GM21447 (cell line): ENCODE measurements around the gene CNKSR2.
A peak's percentile ranks its signal among the peaks of the same experiment; 100 is the strongest.
"Not testable (repeated sequence)": the region's sequence is repeated elsewhere in the genome, so short reads cannot be mapped to it uniquely, and the experiment has no call there.

Experiments used
- ATAC-seq: cut with Tn5 transposase; IDR thresholded peaks from one replicate; pipeline ENCODE4 v1.9.1; 2021; ENCODE audit not compliant: unreplicated experiment

The CNKSR2 gene

DNA sequence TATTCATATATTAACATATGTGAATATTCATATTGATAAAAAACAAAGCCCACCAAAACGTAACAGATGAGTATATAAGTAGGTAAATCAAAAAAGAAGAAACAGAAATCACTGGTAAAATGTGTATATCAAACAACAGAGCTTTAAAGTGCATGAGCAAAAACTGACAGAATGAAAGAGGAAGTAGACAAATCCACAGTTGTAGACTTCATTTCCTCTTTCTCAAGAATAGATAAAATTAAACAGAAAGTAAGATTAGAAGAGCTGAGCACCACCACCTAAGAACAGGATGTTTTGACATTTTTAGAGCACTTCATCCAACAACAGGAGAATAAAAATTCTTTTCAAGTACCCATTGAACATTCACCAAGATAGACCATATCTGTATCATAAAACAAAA lies 64.6 kb downstream of the CNKSR2 start:
- peak; percentile 98 for ATAC-seq

DNA sequence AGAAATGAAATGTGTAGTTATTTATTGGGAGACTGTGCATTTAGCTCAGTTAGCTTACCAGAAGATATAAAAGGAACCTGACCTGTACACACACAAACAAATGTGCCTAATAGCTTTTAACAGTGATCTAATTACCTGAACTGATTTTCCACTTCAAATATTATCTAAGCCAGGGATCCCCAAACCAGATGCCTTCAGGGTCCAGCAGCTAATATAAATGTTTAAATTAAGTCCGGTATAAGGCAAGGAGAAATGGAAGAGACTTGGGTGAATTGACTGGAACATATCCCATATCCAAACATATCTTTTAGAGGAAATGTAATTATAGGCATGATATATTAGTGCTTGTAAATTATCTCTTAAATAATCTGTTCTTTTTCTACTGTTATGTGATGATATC lies 66.7 kb downstream of the CNKSR2 start:
- no peak for ATAC-seq

DNA sequence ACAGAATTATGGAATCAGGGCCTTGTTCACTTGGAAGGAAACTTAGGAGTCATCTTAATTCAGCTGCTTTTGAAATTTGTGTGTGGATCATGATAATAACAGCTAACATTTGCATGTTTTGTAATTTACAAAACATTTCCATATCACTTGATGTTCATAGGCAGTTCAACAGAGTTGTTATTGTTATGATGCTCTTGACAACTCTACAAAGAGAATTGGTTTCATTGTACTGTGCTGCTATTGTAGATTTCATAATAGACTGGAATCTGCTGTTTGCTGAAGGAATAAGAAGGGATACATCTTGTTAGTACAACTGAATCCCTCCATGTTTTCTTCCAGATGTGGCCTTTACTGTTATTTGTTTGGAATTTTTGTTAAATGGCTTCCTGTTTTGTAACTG lies 83.5 kb downstream of the CNKSR2 start:
- ATAC-seq = no peak

DNA sequence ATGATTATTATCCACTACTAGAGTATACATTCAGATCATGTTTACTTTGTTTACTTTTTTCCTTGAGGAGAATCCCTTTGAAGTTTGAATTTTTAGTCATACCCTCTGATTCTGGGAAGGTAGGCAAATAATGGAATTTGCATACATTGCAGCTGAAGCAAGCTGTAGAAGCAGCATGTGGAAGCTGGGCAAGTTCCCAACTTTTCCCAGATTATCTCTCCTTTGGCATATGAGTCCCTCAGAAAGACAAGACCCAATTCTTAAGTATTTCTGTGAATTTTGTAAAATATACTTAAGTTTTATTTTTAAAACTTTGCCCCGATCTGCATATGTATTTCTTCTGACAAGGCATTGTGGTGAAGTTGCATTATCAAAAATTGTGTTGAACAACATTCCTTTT lies 94.9 kb downstream of the CNKSR2 start:
- ATAC-seq = no peak

DNA sequence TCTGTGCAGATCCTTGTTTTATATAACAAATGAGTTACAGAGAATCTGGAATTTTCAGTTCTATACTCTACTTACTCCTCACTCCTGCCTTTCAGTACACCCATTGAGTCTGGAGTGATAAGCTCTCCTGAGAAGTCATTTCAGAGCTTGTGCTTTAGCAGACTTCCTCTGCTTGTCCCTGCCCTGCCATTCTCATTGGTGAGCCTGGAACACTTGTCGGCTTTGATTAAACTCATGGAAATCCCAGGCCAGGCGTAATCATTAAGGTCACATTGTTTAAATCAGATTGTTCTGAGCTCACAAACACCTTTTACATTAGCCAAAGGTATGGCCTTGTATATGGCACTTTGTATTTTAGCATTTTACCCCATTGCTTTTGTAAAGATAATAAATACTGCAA lies 102.7 kb downstream of the CNKSR2 start:
- no peak for ATAC-seq

DNA sequence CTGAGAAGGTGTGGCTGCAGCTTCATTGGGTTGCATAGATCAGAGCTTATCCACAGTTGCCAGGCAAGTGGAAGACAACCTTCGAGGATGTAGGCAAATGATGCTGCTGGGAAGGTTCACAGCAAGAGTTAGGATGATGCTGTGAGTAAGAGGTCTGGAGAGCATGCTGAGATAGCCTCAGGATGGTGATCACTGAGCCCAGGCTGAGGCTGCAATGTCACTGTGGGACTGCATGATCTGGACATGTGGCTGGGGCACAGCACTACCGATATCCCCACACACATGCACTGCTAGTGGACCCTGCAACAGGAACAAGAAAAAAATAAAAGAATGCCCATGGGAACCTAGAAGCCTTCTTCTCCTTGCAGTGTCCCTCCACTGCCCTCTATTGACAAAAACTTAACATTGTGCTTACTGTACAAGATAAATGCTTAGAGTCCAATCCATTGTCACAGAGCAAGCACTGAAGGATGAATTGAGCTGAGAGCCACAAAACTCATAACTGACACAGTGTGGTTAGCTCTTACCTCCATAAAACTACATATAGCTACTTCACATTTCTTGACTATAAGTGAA lies 105.6 kb downstream of the CNKSR2 start:
- ATAC-seq = peak; percentile 89

DNA sequence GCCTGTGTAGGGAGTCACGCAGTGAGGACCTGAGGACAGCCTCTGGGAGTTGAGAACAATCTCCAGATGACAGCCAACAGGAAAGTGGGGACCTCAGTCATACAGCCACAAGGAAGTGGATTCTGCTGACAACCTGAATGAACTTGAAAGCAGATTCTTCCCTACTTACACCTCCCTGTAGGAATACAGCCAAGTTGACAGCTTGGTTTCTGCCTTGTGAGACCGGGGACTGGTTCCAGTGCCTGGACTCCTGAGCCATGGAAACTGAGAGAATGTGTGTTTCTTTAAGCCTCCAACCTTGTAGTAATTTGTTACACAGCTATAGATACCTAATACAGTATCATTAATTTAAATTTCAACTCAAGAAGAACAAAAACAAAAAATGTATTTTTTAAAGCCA lies 107.5 kb downstream of the CNKSR2 start:
- ATAC-seq = no peak

DNA sequence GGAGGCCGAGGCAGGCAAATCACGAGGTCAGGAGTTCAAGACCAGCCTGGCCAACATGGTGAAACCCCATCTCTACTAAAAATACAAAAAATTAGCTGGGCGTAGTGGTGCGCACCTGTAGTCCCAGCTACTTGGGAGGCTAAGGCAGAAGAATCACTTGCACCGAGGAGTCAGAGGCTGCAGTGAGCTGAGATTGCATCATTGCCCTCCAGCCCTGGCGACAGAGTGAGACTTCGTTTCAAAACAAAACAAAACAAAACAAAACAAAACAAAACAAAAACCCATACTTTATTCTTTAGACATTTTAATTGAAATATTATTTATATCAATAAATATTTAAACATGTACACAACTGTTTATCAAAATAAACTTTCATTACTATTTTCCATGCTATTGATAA lies 109.8 kb downstream of the CNKSR2 start:
- not testable (repeated sequence) for ATAC-seq

DNA sequence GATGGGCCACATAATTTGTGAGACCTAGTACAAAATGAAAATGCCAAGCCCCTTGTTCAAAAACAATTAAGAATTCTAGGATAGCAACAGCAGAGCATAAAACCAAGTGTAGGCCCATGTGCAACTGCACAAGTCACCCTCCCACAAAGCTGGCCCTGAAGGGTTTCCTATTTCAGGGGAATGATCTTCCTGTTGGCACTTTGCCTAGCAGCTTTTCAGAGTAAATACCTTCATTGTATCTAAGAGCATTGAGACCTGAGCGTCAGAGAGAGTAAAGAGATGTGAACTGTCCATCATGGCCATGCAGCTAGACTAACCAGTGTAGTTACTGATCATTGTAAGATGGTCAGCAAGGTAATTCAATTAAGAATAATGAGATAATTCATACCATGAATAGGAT lies 113.6 kb downstream of the CNKSR2 start:
- no peak for ATAC-seq

DNA sequence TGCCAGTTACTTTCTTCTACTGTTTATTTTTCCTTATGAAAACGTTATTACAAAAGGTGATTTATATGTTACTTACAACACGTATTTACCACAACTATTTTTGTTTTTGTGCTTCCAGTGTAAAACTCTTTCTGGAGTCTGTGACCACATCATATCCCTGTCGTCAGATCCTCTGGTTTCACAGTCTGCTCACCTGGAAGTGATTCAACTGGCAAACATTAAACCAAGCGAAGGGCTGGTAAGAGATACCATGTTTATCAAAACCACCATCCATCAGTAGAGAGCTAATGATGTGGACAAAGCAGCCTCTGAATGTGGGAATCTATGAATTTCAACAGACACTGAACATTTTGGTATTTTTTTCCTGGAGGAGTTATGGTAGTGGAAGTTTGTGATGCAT lies 116.1 kb downstream of the CNKSR2 start:
- no peak for ATAC-seq

DNA sequence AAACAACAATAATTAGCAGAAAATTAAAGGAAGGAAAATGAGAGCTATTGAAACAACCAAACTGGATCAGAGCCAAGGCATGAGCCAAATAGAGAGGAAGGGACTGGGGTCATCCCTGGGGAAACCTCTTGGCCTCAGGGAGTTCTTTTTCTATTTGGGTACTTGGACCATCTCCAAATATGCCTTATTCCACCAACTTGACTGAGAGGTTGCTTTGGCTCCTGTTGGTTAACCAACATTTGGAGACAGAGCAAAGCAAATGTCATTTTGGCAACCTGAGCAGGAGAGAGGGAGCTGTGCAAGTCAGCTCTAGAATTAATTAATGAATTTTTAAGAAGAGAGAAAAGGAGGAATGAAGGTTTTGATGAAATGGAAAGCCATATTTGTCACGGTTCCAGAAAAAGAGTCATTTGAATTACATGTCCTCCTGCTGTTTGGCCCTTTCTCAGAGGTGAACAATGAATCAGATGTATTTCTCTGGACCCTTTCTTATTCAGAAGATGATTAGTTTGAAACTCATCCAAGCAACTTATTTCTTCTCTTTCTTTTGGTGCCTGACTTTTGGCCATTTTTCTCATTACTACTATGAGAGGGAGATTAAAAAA lies 119.1 kb downstream of the CNKSR2 start:
- no peak for ATAC-seq

DNA sequence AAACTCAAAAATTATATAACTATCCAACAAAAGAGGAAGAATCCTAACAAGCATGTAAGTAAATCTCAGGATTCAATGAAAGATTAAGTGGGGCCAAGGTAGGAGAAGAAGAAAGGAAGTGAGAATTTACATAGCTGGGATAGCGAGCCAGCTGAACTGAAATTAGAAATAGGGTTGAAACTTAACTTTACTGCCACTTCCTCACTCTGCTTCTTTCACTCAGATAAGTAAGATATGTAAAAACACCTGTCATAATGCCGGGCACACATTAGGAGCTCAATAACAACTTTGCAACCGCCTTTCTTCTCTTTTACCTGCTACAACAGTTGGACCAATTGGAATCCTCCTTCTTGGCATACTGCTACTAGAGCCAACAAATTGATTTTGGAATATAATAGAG lies 129.4 kb downstream of the CNKSR2 start:
- ATAC-seq = no peak

DNA sequence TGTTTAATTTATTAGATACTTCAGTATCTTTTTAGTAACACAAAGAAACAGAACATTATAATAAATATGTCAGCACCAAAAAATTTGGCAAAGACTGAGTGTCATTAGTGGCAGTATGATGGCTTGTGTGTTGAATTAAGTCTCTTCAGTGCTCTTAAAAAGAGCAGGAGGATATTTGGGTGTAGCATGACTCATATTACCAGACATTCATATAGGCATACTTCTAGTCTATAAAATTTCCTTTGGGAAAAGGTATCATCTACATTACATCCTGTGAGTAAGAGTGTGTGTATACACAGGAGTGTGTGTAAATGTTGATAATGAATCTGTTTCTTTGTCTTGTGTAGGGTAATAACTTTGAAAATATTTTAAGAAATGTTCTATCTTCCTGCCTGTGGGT lies 135.7 kb downstream of the CNKSR2 start:
- no peak for ATAC-seq

DNA sequence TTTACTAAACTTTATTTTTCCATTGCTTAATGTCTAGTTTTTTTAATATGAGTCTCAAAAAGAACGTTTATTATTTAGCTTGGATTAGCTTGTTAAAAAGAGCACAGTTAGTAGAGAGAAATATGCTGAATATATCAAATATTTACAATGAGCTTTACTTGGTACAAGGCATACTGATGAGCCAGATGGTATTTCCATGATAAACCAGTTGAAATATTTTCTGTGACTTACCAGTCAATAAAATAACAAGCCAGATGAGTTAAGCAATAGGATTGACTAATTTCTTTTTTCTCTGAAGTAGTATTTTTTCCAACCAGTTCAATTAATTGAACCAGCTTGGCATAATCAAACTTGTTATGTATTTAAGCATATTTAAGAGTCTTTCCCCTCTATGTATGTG lies 149.8 kb downstream of the CNKSR2 start:
- ATAC-seq = no peak

DNA sequence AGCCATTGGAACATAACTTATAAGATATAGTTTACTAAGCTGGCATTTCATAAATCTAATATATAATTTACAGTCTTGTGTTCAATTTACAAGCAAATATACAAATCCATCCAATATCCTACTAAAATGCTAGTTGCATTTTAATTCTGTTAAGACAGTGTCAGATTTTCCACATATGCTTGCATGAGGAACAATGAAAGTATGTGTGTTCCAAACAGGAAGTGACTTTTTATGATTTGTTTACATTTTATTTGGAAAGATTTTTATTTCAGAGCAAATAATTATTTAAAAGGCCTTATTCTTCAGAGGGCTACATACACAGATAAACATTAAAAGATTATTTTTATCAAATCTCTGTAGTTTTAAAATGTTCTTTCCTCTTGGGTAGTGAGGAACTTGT lies 153.9 kb downstream of the CNKSR2 start:
- ATAC-seq = no peak

DNA sequence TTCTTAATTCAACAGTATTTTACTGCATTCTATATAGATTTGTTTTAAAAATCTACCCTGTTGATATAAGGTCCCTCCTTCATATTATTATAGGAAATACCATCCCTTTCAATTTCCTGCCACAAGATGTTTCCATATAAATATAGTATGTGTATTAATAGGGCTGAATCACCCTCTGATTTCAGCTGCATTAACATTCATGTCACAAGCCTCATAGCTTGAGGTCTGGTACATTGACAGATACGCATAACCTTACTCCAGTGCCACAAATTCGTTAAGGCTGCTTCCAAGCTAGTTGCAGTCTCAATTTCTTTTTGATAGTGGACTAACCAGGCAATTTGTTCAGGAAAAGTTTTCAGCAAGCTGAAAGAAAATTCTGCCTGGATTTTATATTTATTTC lies 155.6 kb downstream of the CNKSR2 start:
- ATAC-seq = no peak

DNA sequence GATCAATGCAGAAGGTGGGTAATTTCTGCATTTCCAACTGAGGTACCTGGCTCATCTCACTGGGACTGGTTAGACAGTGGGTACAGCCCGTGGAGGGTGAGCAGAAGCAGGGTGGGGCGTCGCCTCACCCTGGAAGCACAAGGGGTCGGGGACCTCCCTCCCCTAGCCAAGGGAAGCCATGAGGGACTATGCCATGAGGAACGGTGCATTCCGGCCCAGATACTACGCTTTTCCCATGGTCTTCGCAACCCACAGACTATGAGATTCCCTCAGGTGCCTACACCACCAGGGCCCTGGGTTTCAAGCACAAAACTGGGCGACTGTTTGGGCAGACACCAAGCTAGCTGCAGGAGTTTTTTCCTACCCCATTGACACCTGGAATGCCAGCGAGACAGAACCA lies 170.4 kb downstream of the CNKSR2 start:
- ATAC-seq = not testable (repeated sequence)

DNA sequence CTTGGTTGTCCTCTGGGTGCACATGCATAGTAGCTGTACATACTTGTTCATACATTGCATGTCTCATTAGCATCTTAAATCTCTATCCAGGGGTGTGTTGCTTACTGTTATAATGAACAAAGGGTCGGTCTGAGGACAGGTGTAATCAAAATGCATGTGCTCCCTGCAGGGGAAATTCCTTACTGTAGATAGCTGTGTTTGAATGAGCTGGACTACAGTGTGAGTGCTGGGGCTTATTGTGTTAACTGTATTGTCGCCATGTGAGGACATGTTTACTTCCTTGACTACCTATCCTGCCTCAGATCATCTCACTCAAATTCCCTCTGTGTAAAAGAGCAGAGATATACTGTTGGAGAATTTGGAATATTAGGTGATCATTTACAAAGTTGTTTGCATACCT lies 185.2 kb downstream of the CNKSR2 start:
- no peak for ATAC-seq

DNA sequence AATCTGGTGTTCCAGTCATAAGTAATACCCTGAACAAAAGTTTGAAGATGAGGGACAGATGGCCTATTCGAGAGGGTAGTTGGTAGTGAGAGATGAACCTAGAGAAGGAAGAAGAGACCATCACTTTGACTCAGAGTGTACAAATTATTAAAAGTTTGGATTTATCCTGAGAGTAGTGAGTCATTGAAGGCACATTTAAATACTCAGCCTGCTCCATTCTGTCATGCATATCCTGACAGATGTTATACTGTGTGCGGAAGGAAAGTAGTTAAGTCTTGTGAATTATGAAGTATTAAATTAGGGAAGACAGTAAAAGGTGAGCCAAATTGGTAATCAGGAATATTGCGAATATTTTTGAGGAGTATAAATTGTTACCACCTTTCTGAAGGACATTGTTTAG lies 190.8 kb downstream of the CNKSR2 start:
- ATAC-seq = no peak

DNA sequence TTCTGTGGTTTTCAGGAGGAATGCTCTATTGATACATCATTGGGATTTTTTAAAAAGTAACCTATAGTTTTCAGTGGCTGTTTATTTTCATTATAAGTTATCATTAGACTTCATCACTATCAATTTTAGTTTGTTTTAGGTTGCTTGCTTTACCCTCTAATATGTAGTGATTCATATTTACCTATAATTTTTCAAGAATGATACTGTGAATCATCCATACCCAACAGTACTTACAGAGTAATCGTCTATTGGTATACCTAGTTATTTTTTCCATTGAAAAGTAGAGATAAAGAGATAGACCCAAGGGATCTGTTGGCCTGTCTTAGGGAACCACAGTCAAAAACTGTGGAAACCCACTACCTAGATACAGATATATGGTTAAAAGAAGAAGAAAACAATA lies 200.6 kb downstream of the CNKSR2 start:
- ATAC-seq = no peak

DNA sequence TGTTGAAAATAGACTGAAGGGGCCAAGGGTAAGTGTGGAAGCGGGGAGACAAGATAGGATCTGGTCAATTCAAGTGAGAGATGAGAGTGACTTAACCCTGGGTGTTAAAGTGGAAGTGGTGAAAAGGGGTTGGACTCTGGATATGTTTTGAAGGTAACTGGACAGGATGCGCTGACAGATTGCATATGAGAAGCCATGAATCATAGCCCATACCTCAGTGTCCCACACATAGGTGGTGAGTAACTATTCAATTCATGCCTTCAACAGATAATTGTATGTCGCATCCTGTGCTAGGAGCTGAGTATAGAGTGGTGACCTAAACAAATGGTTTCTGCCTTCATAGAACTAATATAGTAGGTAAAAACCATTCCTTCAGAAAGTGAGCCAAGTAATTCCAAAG lies 207.3 kb downstream of the CNKSR2 start:
- ATAC-seq = no peak

DNA sequence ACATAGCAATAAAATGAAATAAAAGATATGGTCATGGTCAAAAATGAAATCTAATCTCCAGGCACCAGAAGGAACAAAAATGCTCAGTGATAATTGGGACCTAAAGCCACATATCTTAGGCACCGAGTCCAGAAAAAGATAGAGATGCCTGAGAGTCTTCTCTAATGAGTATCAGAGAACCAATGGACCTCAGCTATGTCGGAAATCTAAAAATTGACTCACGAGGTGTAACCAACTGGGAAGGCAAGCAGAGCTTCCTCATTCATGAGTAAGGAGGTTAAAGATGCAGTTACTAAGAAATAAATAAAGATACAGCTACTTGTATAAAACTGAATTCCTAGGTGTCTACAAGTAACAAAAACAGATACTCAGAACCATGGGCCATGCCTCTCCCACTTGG lies 211.8 kb downstream of the CNKSR2 start:
- no peak for ATAC-seq

DNA sequence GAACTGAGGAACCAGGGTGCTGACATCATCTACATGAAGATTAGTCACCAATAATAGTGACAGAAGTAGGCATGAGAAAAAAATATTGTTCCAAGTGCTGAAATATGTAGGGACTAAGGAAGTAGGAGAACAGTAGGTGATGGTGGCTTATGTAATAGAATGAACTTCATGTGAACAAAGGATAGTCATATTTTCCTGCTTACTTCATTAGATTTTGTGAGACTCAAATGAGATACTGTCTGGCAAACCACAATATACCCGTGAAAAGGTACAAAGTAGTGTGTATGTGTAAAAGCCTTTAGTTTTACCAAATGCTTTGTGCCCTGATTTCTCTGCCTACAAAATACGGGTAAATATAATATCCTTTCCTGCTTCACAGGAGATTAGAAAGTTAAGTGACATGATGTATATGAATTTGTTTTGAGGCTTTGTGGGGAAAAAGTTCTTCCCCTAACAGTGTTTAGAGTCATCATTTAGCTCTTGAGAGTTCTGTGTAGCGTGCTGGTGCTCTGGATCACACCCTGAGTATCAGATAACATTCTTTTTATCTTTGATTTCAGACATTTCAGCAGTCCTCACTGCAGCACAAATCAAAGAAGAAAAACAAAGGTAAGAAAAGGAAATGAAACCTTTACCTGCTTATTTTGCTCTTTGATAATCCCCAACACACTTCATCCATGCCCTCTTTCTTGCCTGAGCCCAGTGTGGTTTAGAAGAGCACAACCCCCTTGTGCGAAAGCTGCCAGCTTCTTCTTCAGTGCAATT lies 216.0 kb downstream of the CNKSR2 start:
- no peak for ATAC-seq
